CD8-positive, alpha-beta memory T cell (primary cell): ENCODE data around the gene IFT52. TPM values are rescaled to one million over a fixed set of nuclear protein-coding genes. Genes with fewer than 3 reads are reported as not detected.

Experiments
- CTCF ChIA-PET: fragments of 350-600 bp; sonication (Branson Sonifier 250); formaldehyde crosslinking; loops from one replicate; lab custom pipeline; 2021; ENCODE audit warnings: antibody characterized with exemption; lab: Charles Lee
- POLR2A ChIA-PET: fragments of 350-600 bp; sonication (Branson Sonifier 250); formaldehyde crosslinking; loops from one replicate; lab custom pipeline; 2021; ENCODE audit warnings: antibody characterized with exemption; lab: Charles Lee
- DNase-seq, 5 donors: peaks; one replicate each; pipeline versions ENCODE4 v3.0.0 to v3.0.0-alpha.2; 2020 to 2022; ENCODE audit warnings: mixed read lengths in 1 of 5
- H3K27ac ChIP-seq: one replicate; pipeline ENCODE4 v1.7.0; 2013; ENCODE audit warnings: low read depth, mild to moderate bottlenecking, low read length, moderate library complexity
- H3K27me3 ChIP-seq: 2 replicates; pipeline ENCODE4 v1.7.0; 2013; ENCODE audit warnings: low read length, mild to moderate bottlenecking; ENCODE audit not compliant: insufficient read depth, poor library complexity, severe bottlenecking
- H3K36me3 ChIP-seq: 2 replicates; pipeline ENCODE4 v1.7.0; 2013; ENCODE audit warnings: mild to moderate bottlenecking, low read length, moderate library complexity; ENCODE audit not compliant: insufficient read depth
- H3K4me1 ChIP-seq: 2 replicates; pipeline ENCODE4 v1.7.0; 2013; ENCODE audit warnings: mild to moderate bottlenecking, low read length, moderate library complexity; ENCODE audit not compliant: insufficient read depth
- H3K4me3 ChIP-seq: 2 replicates; pipeline ENCODE4 v1.7.0; 2013; ENCODE audit warnings: mild to moderate bottlenecking, low read length
- H3K9me3 ChIP-seq: 2 replicates; pipeline ENCODE4 v1.7.0; 2013; ENCODE audit warnings: mild to moderate bottlenecking, low read length
- H3K27ac Mint-ChIP-seq, 8 donors: one replicate each; pipeline ENCODE4 v1.8.0; 2020 to 2021; ENCODE audit warnings: mixed read lengths in 8 of 8, mild to moderate bottlenecking in 6 of 8, inconsistent platforms in 3 of 8, moderate library complexity in 3 of 8
- H3K27me3 Mint-ChIP-seq, 2 donors: one replicate each; pipeline ENCODE4 v1.8.0; 2020 to 2021; ENCODE audit warnings: mixed read lengths in 2 of 2, mild to moderate bottlenecking in 1 of 2, moderate library complexity in 1 of 2
- H3K36me3 Mint-ChIP-seq, 3 donors: one replicate each; pipeline ENCODE4 v1.8.0; 2020 to 2021; ENCODE audit warnings: mixed read lengths in 3 of 3, inconsistent platforms in 1 of 3, mild to moderate bottlenecking in 1 of 3
- H3K4me1 Mint-ChIP-seq, 3 donors: one replicate each; pipeline ENCODE4 v1.8.0; 2020 to 2021; ENCODE audit warnings: mixed read lengths in 3 of 3, inconsistent platforms in 1 of 3, mild to moderate bottlenecking in 1 of 3
- H3K4me3 Mint-ChIP-seq, 7 donors: one replicate each; pipeline ENCODE4 v1.8.0; 2020 to 2021; ENCODE audit warnings: mixed read lengths in 7 of 7, mild to moderate bottlenecking in 6 of 7, moderate library complexity in 4 of 7, inconsistent platforms in 2 of 7
- H3K9me3 Mint-ChIP-seq, 5 donors: one replicate each; pipeline ENCODE4 v1.8.0; 2020 to 2022; ENCODE audit warnings: mixed read lengths in 5 of 5, mild to moderate bottlenecking in 3 of 5, moderate library complexity in 2 of 5, inconsistent platforms in 1 of 5
- polyA plus RNA-seq: library from polyadenylated mRNA; unstranded; fragments of 300-500 nt; fragmentation: Illumina TruSeq; gene quantifications from one replicate; pipeline ENCODE4 v1.2.3, GENCODE V29; 2021
- total RNA-seq, 2 experiments: library from RNA; stranded (reverse); gene quantifications; one replicate each; pipeline ENCODE4 v1.2.3, GENCODE V29; 2021

IFT52 gene
- total and polyA plus RNA-seq, 3 experiments from 2014 or later: 20.2 to 31.6 (median 21.3) TPM

GRCh38 chr20:43667341-43668132 lies 76.8 kb downstream of the IFT52 start:
- Histone ChIP-seq H3K9me3 (no peaks in the 10 kb centered on the region), H3K27ac (peak overlapping the region; percentile 38), H3K36me3 (no peaks in the 10 kb centered on the region), H3K4me1 (peaks cover 8% of the 10 kb centered on the region), H3K4me3 (no peak overlapping the region), H3K27me3 (peaks cover 6% of the 10 kb centered on the region)
- Mint-ChIP-seq H3K27me3 (peaks cover 23 to 35% of the 10 kb centered on the region in 2 donors), H3K4me1 (peaks cover 0 to 4% (median 4%) of the 10 kb centered on the region in 3 donors), H3K4me3 (peak overlapping the region in 5 of 7 donors; percentile 12 to 44 (median 34)), H3K9me3 (no peaks in the 10 kb centered on the region), H3K27ac (no peak overlapping the region), H3K36me3 (no peaks in the 10 kb centered on the region)
- peak in 1 of 5 donors; percentile 43 for DNase-seq
- ChIA-PET POLR2A (no interaction called here), CTCF (no interaction called here)

GRCh38 chr20:43669332-43669731 lies 78.6 kb downstream of the IFT52 start:
- H3K4me3 ChIP-seq: no peak overlapping the region
- H3K36me3 ChIP-seq: no peaks in the 10 kb centered on the region
- Mint-ChIP-seq H3K27me3 (peaks cover 26 to 40% of the 10 kb centered on the region in 2 donors), H3K27ac (no peak overlapping the region), H3K36me3 (peaks cover 0 to 6% (median 2%) of the 10 kb centered on the region in 3 donors), H3K9me3 (peaks cover 0 to 3% (median 0%) of the 10 kb centered on the region in 5 donors), H3K4me3 (peak overlapping the region in 1 of 7 donors; percentile 28), H3K4me1 (peaks cover 0 to 4% (median 4%) of the 10 kb centered on the region in 3 donors)
- CTCF ChIA-PET: no interaction called here
- no peak overlapping the region for H3K27ac ChIP-seq
- no peaks in the 10 kb centered on the region for H3K9me3 ChIP-seq
- POLR2A ChIA-PET: no interaction called here
- H3K4me1 ChIP-seq: peaks cover 8% of the 10 kb centered on the region
- DNase-seq: peak in 1 of 5 donors; percentile 29
- H3K27me3 ChIP-seq: peaks cover 6% of the 10 kb centered on the region

DNA sequence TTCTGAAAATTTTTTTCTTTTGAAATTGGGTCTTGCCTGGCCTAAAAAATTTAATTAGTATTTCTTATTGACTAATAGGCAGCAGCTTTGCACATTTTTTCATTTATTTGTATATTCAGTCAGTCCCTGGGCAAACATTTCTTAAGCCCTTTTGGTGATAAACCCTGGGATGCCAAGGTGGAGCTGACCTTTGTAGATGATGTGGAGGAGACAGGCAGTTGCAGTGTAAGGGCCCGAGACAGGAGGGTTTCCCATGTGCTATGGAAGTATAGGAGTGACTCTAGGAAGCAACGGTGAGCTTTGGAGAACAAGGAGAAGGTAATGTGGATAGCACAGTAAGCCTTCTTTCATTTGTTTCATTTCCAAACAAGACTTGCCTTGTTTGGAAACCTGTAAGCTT lies 79.7 kb downstream of the IFT52 start:
- Mint-ChIP-seq H3K27ac (no peak overlapping the region), H3K36me3 (peaks cover 0 to 6% (median 2%) of the 10 kb centered on the region in 3 donors), H3K4me3 (no peak overlapping the region), H3K4me1 (peaks cover 0 to 4% (median 4%) of the 10 kb centered on the region in 3 donors), H3K9me3 (peaks cover 0 to 5% (median 0%) of the 10 kb centered on the region in 5 donors), H3K27me3 (peaks cover 26 to 36% of the 10 kb centered on the region in 2 donors)
- Histone ChIP-seq H3K4me3 (no peak overlapping the region), H3K4me1 (peaks cover 8% of the 10 kb centered on the region), H3K9me3 (no peaks in the 10 kb centered on the region), H3K27me3 (peaks cover 6% of the 10 kb centered on the region), H3K36me3 (no peaks in the 10 kb centered on the region), H3K27ac (no peak overlapping the region)
- CTCF ChIA-PET: no interaction called here
- DNase-seq: no peak
- POLR2A ChIA-PET: no interaction called here

DNA sequence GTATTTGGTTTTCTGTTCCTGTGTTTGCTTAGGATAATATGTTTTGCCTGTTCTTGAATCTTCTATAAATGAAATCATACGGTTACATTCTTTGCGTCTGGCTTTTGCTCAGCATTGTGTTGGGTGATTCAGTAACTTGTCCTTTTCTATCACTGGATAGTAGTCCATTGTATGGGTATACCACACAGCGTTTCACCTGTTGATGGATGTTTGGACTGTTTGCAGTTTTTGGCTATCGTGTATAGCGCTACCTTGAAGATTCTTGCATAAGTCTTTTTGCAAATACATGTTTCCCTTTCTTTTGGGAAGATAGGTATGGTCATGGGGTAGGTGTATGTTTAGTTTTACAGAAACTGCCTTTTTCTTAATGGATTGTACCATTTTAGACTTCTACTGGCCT lies 85.6 kb downstream of the IFT52 start:
- H3K27ac ChIP-seq: no peak overlapping the region
- Mint-ChIP-seq H3K27me3 (peaks cover 6 to 8% of the 10 kb centered on the region in 2 donors), H3K27ac (no peak overlapping the region), H3K4me1 (no peaks in the 10 kb centered on the region), H3K9me3 (peaks cover 0 to 5% (median 0%) of the 10 kb centered on the region in 5 donors), H3K36me3 (peaks cover 0 to 6% (median 2%) of the 10 kb centered on the region in 3 donors), H3K4me3 (no peak overlapping the region)
- no peaks in the 10 kb centered on the region for H3K4me1 ChIP-seq
- no peak for DNase-seq
- no peak overlapping the region for H3K4me3 ChIP-seq
- CTCF ChIA-PET: no interaction called here
- H3K36me3 ChIP-seq: no peaks in the 10 kb centered on the region
- H3K9me3 ChIP-seq: no peaks in the 10 kb centered on the region
- POLR2A ChIA-PET: no interaction called here
- H3K27me3 ChIP-seq: no peaks in the 10 kb centered on the region

- Mint-ChIP-seq H3K27ac (no peak overlapping the region), H3K36me3 (no peaks in the 10 kb centered on the region), H3K9me3 (no peaks in the 10 kb centered on the region), H3K4me1 (no peaks in the 10 kb centered on the region), H3K27me3 (peaks cover 0 to 1% of the 10 kb centered on the region in 2 donors), H3K4me3 (no peak overlapping the region)
- no peak overlapping the region for H3K4me3 ChIP-seq
- H3K36me3 ChIP-seq: no peaks in the 10 kb centered on the region
- H3K9me3 ChIP-seq: no peaks in the 10 kb centered on the region
- H3K27ac ChIP-seq: no peak overlapping the region
- CTCF ChIA-PET: no interaction called here
- H3K4me1 ChIP-seq: no peaks in the 10 kb centered on the region
- POLR2A ChIA-PET: no interaction called here
- no peak for DNase-seq
- H3K27me3 ChIP-seq: no peaks in the 10 kb centered on the region
Observed at GRCh38 chr20:43680981-43681380, 90.2 kb downstream of the IFT52 start.

GRCh38 chr20:43681468-43681942 lies 90.8 kb downstream of the IFT52 start:
- ChIA-PET CTCF (no interaction called here), POLR2A (no interaction called here)
- Mint-ChIP-seq H3K27ac (no peak overlapping the region), H3K4me1 (no peaks in the 10 kb centered on the region), H3K4me3 (peak overlapping the region in 1 of 7 donors; percentile 36), H3K27me3 (peaks cover 0 to 1% of the 10 kb centered on the region in 2 donors), H3K36me3 (no peaks in the 10 kb centered on the region), H3K9me3 (no peaks in the 10 kb centered on the region)
- H3K9me3 ChIP-seq: no peaks in the 10 kb centered on the region
- H3K27me3 ChIP-seq: no peaks in the 10 kb centered on the region
- DNase-seq: no peak
- no peak overlapping the region for H3K27ac ChIP-seq
- H3K36me3 ChIP-seq: no peaks in the 10 kb centered on the region
- no peak overlapping the region for H3K4me3 ChIP-seq
- no peaks in the 10 kb centered on the region for H3K4me1 ChIP-seq

- Histone ChIP-seq H3K27me3 (no peaks in the 10 kb centered on the region), H3K27ac (no peak overlapping the region), H3K4me3 (no peak overlapping the region), H3K9me3 (no peaks in the 10 kb centered on the region), H3K36me3 (no peaks in the 10 kb centered on the region), H3K4me1 (no peaks in the 10 kb centered on the region)
- no peaks in the 10 kb centered on the region for H3K27me3 Mint-ChIP-seq
- CTCF ChIA-PET: no interaction called here
- H3K27ac Mint-ChIP-seq: no peak overlapping the region
- H3K4me3 Mint-ChIP-seq: peak overlapping the region in 1 of 7 donors; percentile 36
- H3K4me1 Mint-ChIP-seq: no peaks in the 10 kb centered on the region
- peak in 1 of 5 donors; percentile 9 for DNase-seq
- no peaks in the 10 kb centered on the region for H3K36me3 Mint-ChIP-seq
- no peaks in the 10 kb centered on the region for H3K9me3 Mint-ChIP-seq
- POLR2A ChIA-PET: no interaction called here
Observed at GRCh38 chr20:43681991-43682410, 91.3 kb downstream of the IFT52 start.

DNA sequence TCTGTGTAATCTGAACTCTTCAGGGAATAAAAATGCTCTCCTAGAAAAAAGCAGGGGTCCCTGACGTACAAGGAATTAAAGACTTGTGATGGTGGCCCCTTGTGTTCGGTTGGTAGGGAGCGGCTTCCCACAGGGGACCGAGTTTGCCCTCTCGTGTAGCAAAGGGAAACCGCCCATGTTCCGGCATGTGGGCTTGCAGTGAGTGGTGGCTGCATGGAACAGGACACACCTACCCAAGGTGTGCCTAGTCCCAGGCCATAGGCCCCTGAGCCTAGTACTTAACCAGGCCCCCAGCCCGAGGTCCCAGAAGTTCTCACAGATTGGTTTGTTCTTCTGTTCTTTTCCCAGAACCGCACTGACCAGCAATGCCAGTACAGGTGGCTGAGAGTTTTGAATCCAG lies 91.7 kb downstream of the IFT52 start:
- POLR2A ChIA-PET: no interaction called here
- no peaks in the 10 kb centered on the region for H3K36me3 ChIP-seq
- H3K4me3 ChIP-seq: no peak overlapping the region
- no peaks in the 10 kb centered on the region for H3K4me1 Mint-ChIP-seq
- no peak overlapping the region for H3K27ac Mint-ChIP-seq
- no peaks in the 10 kb centered on the region for H3K36me3 Mint-ChIP-seq
- no peaks in the 10 kb centered on the region for H3K4me1 ChIP-seq
- no peaks in the 10 kb centered on the region for H3K9me3 Mint-ChIP-seq
- CTCF ChIA-PET: no interaction called here
- no peak for DNase-seq
- no peak overlapping the region for H3K4me3 Mint-ChIP-seq
- H3K27ac ChIP-seq: no peak overlapping the region
- no peaks in the 10 kb centered on the region for H3K27me3 Mint-ChIP-seq
- no peaks in the 10 kb centered on the region for H3K9me3 ChIP-seq
- no peaks in the 10 kb centered on the region for H3K27me3 ChIP-seq
